ENCODE data around the gene ASAP3.

- TF ChIP-seq CTCF (IDR thresholded peaks at IDR 0.05) (no peak), POLR2AphosphoS5 (IDR thresholded peaks at IDR 0.05; ENCODE audit: low read depth, low read length) (no peak), SIN3A (IDR thresholded peaks at IDR 0.05; ENCODE audit: borderline replicate concordance, insufficient read depth, low read depth, low read length) (no peak)
Observed at GRCh38 chr1:23489842-23490241, 5.9 kb upstream of the ASAP3 start.

All from Panc1 (cell line).